Ishikawa (cell line): ENCODE data around the gene SPINK8.

ENCODE experiments used
- CEBPB ChIP-seq: IDR thresholded peaks from 2 replicates; pipeline ENCODE4 v1.6.1; 2012
- CREB1 ChIP-seq: IDR thresholded peaks from 2 replicates; pipeline ENCODE4 v1.6.1; 2012; ENCODE audit warnings: low read depth
- EGR1 ChIP-seq: IDR thresholded peaks from 2 replicates; pipeline ENCODE4 v1.6.1; 2012
- EP300 ChIP-seq: IDR thresholded peaks from 2 replicates; pipeline ENCODE4 v1.6.1; 2012; ENCODE audit warnings: borderline replicate concordance
- FOXM1 ChIP-seq: IDR thresholded peaks from 2 replicates; pipeline ENCODE4 v1.6.1; 2012; ENCODE audit warnings: low read depth, borderline replicate concordance
- MAX ChIP-seq: IDR thresholded peaks from 2 replicates; pipeline ENCODE4 v1.6.1; 2012
- RAD21 ChIP-seq: IDR thresholded peaks from 2 replicates; pipeline ENCODE4 v1.6.1; 2012; ENCODE audit warnings: low read depth
- TAF1 ChIP-seq: IDR thresholded peaks from 2 replicates; pipeline ENCODE4 v1.6.1; 2012; ENCODE audit warnings: low read depth, mild to moderate bottlenecking
- TCF12 ChIP-seq: IDR thresholded peaks from 2 replicates; pipeline ENCODE4 v1.6.1; 2012; ENCODE audit warnings: low read depth
- TEAD4 ChIP-seq: IDR thresholded peaks from 2 replicates; pipeline ENCODE4 v1.6.1; 2012
- YY1 ChIP-seq: IDR thresholded peaks from 2 replicates; pipeline ENCODE4 v1.6.1; 2012; ENCODE audit warnings: low read depth
- ZBTB7A ChIP-seq: IDR thresholded peaks from 2 replicates; pipeline ENCODE4 v1.6.1; 2012; ENCODE audit warnings: low read depth
- TF ChIP-seq, protein P1 (sequence below): IDR thresholded peaks from 2 replicates; pipeline ENCODE4 v1.6.1; 2012
- TF ChIP-seq, protein P2 (sequence below): IDR thresholded peaks from 2 replicates; pipeline ENCODE4 v1.6.1; 2012; ENCODE audit warnings: low read depth, mild to moderate bottlenecking

DNA sequence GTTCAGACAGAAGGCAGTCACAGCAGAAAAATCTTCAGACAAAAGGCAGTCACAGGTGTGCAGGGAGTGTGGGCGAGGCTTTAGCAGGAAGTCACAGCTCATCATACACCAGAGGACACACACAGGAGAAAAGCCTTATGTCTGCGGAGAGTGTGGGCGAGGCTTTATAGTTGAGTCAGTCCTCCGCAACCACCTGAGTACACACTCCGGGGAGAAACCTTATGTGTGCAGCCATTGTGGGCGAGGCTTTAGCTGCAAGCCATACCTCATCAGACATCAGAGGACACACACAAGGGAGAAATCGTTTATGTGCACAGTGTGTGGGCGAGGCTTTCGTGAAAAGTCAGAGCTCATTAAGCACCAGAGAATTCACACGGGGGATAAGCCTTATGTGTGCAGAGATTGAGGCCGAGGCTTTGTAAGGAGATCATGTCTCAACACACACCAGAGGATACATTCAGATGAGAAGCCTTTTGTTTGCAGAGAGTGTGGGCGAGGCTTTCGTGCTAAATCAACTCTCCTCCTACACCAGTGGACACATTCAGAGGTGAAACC lies 65.0 kb downstream of the SPINK8 start:
- TF ChIP-seq YY1 (no peak), MAX (no peak), TEAD4 (no peak), CEBPB (no peak), CREB1 (no peak), TAF1 (no peak), FOXM1 (no peak), EGR1 (no peak), TCF12 (no peak), RAD21 (no peak), EP300 (no peak), ZBTB7A (no peak)
- TF ChIP-seq, protein P1, sequence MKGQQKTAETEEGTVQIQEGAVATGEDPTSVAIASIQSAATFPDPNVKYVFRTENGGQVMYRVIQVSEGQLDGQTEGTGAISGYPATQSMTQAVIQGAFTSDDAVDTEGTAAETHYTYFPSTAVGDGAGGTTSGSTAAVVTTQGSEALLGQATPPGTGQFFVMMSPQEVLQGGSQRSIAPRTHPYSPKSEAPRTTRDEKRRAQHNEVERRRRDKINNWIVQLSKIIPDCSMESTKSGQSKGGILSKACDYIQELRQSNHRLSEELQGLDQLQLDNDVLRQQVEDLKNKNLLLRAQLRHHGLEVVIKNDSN = no peak
- TF ChIP-seq, protein P2, sequence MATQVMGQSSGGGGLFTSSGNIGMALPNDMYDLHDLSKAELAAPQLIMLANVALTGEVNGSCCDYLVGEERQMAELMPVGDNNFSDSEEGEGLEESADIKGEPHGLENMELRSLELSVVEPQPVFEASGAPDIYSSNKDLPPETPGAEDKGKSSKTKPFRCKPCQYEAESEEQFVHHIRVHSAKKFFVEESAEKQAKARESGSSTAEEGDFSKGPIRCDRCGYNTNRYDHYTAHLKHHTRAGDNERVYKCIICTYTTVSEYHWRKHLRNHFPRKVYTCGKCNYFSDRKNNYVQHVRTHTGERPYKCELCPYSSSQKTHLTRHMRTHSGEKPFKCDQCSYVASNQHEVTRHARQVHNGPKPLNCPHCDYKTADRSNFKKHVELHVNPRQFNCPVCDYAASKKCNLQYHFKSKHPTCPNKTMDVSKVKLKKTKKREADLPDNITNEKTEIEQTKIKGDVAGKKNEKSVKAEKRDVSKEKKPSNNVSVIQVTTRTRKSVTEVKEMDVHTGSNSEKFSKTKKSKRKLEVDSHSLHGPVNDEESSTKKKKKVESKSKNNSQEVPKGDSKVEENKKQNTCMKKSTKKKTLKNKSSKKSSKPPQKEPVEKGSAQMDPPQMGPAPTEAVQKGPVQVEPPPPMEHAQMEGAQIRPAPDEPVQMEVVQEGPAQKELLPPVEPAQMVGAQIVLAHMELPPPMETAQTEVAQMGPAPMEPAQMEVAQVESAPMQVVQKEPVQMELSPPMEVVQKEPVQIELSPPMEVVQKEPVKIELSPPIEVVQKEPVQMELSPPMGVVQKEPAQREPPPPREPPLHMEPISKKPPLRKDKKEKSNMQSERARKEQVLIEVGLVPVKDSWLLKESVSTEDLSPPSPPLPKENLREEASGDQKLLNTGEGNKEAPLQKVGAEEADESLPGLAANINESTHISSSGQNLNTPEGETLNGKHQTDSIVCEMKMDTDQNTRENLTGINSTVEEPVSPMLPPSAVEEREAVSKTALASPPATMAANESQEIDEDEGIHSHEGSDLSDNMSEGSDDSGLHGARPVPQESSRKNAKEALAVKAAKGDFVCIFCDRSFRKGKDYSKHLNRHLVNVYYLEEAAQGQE = no peak
